Measurements from ENCODE around the gene TBCC.

DNA sequence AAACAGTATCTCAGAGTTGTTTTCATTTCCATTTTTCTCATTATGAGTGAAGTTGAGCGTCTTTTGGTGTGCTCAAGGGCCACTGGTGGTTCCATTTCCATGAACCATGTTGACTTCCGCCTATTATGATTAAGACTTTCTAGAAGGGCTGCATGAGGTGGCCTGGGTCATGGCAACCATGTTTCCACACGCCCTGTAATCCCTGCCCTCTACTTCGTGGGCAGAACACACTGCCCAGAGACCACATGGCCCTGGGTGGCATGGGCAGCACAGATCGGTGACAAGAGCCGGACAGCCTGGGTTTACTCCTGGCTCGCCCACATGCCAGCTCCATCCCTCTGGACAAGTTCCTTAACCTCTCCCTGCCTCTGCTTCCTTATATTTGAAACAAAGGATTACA is 38.3 kb downstream of the TBCC start:
- TF ChIP-seq, protein P1, sequence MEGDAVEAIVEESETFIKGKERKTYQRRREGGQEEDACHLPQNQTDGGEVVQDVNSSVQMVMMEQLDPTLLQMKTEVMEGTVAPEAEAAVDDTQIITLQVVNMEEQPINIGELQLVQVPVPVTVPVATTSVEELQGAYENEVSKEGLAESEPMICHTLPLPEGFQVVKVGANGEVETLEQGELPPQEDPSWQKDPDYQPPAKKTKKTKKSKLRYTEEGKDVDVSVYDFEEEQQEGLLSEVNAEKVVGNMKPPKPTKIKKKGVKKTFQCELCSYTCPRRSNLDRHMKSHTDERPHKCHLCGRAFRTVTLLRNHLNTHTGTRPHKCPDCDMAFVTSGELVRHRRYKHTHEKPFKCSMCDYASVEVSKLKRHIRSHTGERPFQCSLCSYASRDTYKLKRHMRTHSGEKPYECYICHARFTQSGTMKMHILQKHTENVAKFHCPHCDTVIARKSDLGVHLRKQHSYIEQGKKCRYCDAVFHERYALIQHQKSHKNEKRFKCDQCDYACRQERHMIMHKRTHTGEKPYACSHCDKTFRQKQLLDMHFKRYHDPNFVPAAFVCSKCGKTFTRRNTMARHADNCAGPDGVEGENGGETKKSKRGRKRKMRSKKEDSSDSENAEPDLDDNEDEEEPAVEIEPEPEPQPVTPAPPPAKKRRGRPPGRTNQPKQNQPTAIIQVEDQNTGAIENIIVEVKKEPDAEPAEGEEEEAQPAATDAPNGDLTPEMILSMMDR (IDR thresholded peaks at IDR 0.05; ENCODE audit: low read length), result no peak
- no peak for TF ChIP-seq EZH2 (optimal IDR thresholded peaks at IDR 0.05; ENCODE audit: low read depth, low read length)

Data from MM.1S (cell line).